ENCODE results near the gene TRABD2B.

DNA sequence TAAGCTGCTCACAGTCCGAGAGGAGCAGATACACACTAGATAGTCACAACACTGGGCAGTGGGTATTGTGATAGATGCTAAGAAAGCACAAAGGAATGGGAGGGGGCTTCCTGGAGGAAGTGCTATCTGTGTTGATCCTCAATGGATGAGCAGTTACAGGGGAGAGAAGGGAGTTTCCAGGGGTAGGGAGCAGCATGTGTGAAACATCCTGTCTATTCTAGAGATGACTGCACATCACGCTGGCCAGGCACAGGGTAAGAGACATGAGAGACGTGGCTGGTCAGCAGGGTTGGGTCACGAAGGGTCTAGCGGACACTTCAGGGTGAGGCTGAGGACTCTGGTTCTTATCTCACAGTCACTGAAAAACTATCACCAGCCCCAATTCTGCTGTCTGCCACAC is 235.2 kb downstream of the TRABD2B start:
- TF ChIP-seq CTCF (IDR thresholded peaks at IDR 0.05): no peak
- TF ChIP-seq, protein P1, sequence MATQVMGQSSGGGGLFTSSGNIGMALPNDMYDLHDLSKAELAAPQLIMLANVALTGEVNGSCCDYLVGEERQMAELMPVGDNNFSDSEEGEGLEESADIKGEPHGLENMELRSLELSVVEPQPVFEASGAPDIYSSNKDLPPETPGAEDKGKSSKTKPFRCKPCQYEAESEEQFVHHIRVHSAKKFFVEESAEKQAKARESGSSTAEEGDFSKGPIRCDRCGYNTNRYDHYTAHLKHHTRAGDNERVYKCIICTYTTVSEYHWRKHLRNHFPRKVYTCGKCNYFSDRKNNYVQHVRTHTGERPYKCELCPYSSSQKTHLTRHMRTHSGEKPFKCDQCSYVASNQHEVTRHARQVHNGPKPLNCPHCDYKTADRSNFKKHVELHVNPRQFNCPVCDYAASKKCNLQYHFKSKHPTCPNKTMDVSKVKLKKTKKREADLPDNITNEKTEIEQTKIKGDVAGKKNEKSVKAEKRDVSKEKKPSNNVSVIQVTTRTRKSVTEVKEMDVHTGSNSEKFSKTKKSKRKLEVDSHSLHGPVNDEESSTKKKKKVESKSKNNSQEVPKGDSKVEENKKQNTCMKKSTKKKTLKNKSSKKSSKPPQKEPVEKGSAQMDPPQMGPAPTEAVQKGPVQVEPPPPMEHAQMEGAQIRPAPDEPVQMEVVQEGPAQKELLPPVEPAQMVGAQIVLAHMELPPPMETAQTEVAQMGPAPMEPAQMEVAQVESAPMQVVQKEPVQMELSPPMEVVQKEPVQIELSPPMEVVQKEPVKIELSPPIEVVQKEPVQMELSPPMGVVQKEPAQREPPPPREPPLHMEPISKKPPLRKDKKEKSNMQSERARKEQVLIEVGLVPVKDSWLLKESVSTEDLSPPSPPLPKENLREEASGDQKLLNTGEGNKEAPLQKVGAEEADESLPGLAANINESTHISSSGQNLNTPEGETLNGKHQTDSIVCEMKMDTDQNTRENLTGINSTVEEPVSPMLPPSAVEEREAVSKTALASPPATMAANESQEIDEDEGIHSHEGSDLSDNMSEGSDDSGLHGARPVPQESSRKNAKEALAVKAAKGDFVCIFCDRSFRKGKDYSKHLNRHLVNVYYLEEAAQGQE (IDR thresholded peaks at IDR 0.05; ENCODE audit: low read depth, low read length): no peak
- TF ChIP-seq NRF1 (IDR thresholded peaks at IDR 0.05; ENCODE audit: low read depth, low read length): no peak
- no peak for TF ChIP-seq TCF12 (IDR thresholded peaks at IDR 0.05)
- TF ChIP-seq, protein P2, sequence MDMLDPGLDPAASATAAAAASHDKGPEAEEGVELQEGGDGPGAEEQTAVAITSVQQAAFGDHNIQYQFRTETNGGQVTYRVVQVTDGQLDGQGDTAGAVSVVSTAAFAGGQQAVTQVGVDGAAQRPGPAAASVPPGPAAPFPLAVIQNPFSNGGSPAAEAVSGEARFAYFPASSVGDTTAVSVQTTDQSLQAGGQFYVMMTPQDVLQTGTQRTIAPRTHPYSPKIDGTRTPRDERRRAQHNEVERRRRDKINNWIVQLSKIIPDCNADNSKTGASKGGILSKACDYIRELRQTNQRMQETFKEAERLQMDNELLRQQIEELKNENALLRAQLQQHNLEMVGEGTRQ (IDR thresholded peaks at IDR 0.05; ENCODE audit: borderline replicate concordance, low read depth, low read length): no peak
- TF ChIP-seq POLR2AphosphoS5 (IDR thresholded peaks at IDR 0.05; ENCODE audit: low read depth, low read length): no peak
- no peak for TF ChIP-seq FOXM1 (IDR thresholded peaks at IDR 0.05; ENCODE audit: low read depth)

All from SK-N-SH (cell line).